Esophagus muscularis mucosa (tissue), 4 donors: ENCODE measurements around the gene LASP1.
A peak's percentile ranks its signal among the peaks of the same experiment; 100 is the strongest.

Source experiments
- EP300 ChIP-seq: sonication (generic); formaldehyde crosslinking; IDR thresholded peaks from one replicate; pipeline ENCODE4 v1.6.1; 2017; ENCODE audit warnings: antibody characterized with exemption
- POLR2A ChIP-seq: fragments of 450-650 bp; IDR thresholded peaks from one replicate; pipeline ENCODE4 v1.6.1; 2017; ENCODE audit warnings: antibody characterized with exemption, moderate library complexity, mild to moderate bottlenecking, low read depth
- POLR2AphosphoS5 ChIP-seq, 2 donors: sonication (generic); formaldehyde crosslinking; IDR thresholded peaks; one replicate each; pipeline ENCODE4 v1.6.1; 2017; ENCODE audit warnings: antibody characterized with exemption in 2 of 2
- TF ChIP-seq, protein P1 (sequence below), 3 experiments: fragments of 200-600 bp in 2 of 3; fragments of 450-650 bp in 1 of 3; sonication (generic) in 2 of 3; IDR thresholded peaks; one replicate each; pipeline ENCODE4 v1.5.1; 2017 to 2019; ENCODE audit warnings: antibody characterized with exemption in 3 of 3, mild to moderate bottlenecking in 2 of 3, moderate library complexity in 1 of 3

DNA sequence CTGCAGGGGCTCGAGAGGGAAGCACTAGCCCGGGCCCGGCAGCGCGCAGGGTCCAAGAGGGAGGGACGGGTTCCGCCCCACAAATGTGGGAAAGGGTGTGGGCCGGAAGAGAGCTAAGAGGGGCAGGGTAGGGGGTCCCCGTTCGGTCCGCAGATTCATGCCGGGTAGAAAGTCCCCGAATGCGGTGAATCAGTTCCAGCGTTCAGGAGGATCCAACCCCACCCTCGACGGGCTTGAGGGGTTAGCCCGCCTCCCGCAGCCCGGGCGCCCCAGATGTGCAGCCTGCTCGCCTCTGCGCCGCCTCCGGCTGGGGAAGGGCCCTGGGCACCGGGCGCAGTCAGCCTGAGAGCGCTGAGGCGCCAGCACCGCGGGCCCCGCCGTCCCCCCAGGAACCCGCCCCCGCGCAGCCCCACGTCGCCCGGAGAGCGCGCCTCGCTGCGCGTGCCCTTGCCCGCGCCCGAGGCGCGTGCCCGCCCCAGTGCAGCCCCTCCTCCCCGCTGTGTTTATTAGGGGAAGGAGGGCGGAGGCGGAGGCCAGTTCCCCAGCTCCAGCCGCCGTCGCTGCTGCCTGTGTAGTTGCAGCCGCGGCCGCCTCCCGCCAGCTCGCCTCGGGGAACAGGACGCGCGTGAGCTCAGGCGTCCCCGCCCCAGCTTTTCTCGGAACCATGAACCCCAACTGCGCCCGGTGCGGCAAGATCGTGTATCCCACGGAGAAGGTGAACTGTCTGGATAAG lies at the start of gene LASP1:
- no peak for TF ChIP-seq EP300
- TF ChIP-seq, protein P1, sequence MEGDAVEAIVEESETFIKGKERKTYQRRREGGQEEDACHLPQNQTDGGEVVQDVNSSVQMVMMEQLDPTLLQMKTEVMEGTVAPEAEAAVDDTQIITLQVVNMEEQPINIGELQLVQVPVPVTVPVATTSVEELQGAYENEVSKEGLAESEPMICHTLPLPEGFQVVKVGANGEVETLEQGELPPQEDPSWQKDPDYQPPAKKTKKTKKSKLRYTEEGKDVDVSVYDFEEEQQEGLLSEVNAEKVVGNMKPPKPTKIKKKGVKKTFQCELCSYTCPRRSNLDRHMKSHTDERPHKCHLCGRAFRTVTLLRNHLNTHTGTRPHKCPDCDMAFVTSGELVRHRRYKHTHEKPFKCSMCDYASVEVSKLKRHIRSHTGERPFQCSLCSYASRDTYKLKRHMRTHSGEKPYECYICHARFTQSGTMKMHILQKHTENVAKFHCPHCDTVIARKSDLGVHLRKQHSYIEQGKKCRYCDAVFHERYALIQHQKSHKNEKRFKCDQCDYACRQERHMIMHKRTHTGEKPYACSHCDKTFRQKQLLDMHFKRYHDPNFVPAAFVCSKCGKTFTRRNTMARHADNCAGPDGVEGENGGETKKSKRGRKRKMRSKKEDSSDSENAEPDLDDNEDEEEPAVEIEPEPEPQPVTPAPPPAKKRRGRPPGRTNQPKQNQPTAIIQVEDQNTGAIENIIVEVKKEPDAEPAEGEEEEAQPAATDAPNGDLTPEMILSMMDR (IDR thresholded peaks at IDR 0.05) = no peak
- TF ChIP-seq POLR2A = peak; percentile 78
- TF ChIP-seq POLR2AphosphoS5 (IDR thresholded peaks at IDR 0.05) = peak; percentile 89 to 98
